CD4-positive, alpha-beta memory T cell (primary cell): Measurements from ENCODE around the gene CFAP46. TPM values are rescaled to one million over a fixed set of nuclear protein-coding genes. Genes with fewer than 3 reads are reported as not detected.
"Not testable (repeated sequence)": the region's sequence is repeated elsewhere in the genome, so short reads cannot be mapped to it uniquely, and the experiment has no call there.

ENCODE experiments used
- CTCF ChIA-PET: fragments of 350-600 bp; sonication (Branson Sonifier 250); formaldehyde crosslinking; loops from one replicate; lab custom pipeline; 2021; ENCODE audit warnings: inconsistent platforms; ENCODE audit not compliant: partially characterized antibody; lab: Charles Lee
- POLR2A ChIA-PET: fragments of 350-600 bp; sonication (Branson Sonifier 250); formaldehyde crosslinking; loops from one replicate; lab custom pipeline; 2021; ENCODE audit not compliant: partially characterized antibody; lab: Charles Lee
- DNase-seq, 5 donors: peaks; one replicate each; pipeline versions ENCODE4 v3.0.0 to v3.0.0-alpha.2; 2020 to 2022; ENCODE audit warnings: mixed read lengths in 1 of 5
- H3K27ac ChIP-seq: one replicate; pipeline ENCODE4 v1.7.0; 2013; ENCODE audit warnings: low read depth, low read length
- H3K27me3 ChIP-seq: 2 replicates; pipeline ENCODE4 v1.7.0; 2013; ENCODE audit warnings: mild to moderate bottlenecking, low read length, moderate library complexity; ENCODE audit not compliant: insufficient read depth
- H3K36me3 ChIP-seq: 2 replicates; pipeline ENCODE4 v1.7.0; 2013; ENCODE audit warnings: mild to moderate bottlenecking, low read length, moderate library complexity; ENCODE audit not compliant: insufficient read depth
- H3K4me1 ChIP-seq: 2 replicates; pipeline ENCODE4 v1.7.0; 2013; ENCODE audit warnings: mild to moderate bottlenecking, low read length, moderate library complexity; ENCODE audit not compliant: insufficient read depth
- H3K4me3 ChIP-seq, 2 donors: one replicate each; pipeline ENCODE4 v1.7.0; 2013; ENCODE audit warnings: low read length in 2 of 2, mild to moderate bottlenecking in 1 of 2
- H3K9me3 ChIP-seq, 2 donors: one replicate each; pipeline ENCODE4 v1.7.0; 2013; ENCODE audit warnings: low read length in 2 of 2, control low read depth in 1 of 2; ENCODE audit not compliant: control insufficient read depth in 1 of 2
- H3K27ac Mint-ChIP-seq, 7 donors: one replicate each; pipeline ENCODE4 v1.8.0; 2020 to 2021; ENCODE audit warnings: mixed read lengths in 7 of 7, mild to moderate bottlenecking in 6 of 7, inconsistent platforms in 3 of 7, moderate library complexity in 3 of 7
- H3K27me3 Mint-ChIP-seq, 2 donors: one replicate each; pipeline ENCODE4 v1.8.0; 2020 to 2021; ENCODE audit warnings: mixed read lengths in 2 of 2
- H3K36me3 Mint-ChIP-seq, 2 donors: one replicate each; pipeline ENCODE4 v1.8.0; 2020 to 2021; ENCODE audit warnings: mixed read lengths in 2 of 2, inconsistent platforms in 1 of 2, mild to moderate bottlenecking in 1 of 2
- H3K4me1 Mint-ChIP-seq, 4 donors: one replicate each; pipeline ENCODE4 v1.8.0; 2020 to 2021; ENCODE audit warnings: mixed read lengths in 4 of 4, mild to moderate bottlenecking in 1 of 4
- H3K4me3 Mint-ChIP-seq, 8 donors: one replicate each; pipeline ENCODE4 v1.8.0; 2020 to 2021; ENCODE audit warnings: mixed read lengths in 8 of 8, mild to moderate bottlenecking in 7 of 8, moderate library complexity in 6 of 8, inconsistent platforms in 3 of 8
- H3K9me3 Mint-ChIP-seq, 8 donors: one replicate each; pipeline ENCODE4 v1.8.0; 2020 to 2021; ENCODE audit warnings: mixed read lengths in 8 of 8, mild to moderate bottlenecking in 5 of 8, inconsistent platforms in 3 of 8, moderate library complexity in 1 of 8
- intact Hi-C: fragments of 100-400 bp; cut with micrococcal nuclease; formaldehyde crosslinking; loops from one replicate; pipeline ENCODE4 v1.15.1; 2023
- polyA plus RNA-seq, 2 donors: library from polyadenylated mRNA; unstranded; fragments of 300-500 nt; fragmentation: Illumina TruSeq; gene quantifications; one replicate each; pipeline ENCODE4 v1.2.3, GENCODE V29; 2021
- total RNA-seq, 2 experiments: library from RNA; stranded (reverse); gene quantifications; one replicate each; pipeline ENCODE4 v1.2.3, GENCODE V29; 2021

Gene CFAP46
- total and polyA plus RNA-seq, 4 experiments from 2014 or later, result not detected

GRCh38 chr10:132777441-132777840 is 164.9 kb downstream of the CFAP46 start:
- no peaks in the 10 kb centered on the region for H3K4me1 Mint-ChIP-seq
- H3K36me3 Mint-ChIP-seq, result peaks cover 19 to 51% of the 10 kb centered on the region in 2 donors
- no peaks in the 10 kb centered on the region for H3K9me3 ChIP-seq
- H3K27me3 Mint-ChIP-seq, result no peaks in the 10 kb centered on the region
- DNase-seq, result no peak
- ChIA-PET POLR2A (no interaction called here), CTCF (no interaction called here)
- no peak overlapping the region for H3K4me3 ChIP-seq
- no peak overlapping the region for H3K27ac Mint-ChIP-seq
- no peaks in the 10 kb centered on the region for H3K4me1 ChIP-seq
- H3K27me3 ChIP-seq, result no peaks in the 10 kb centered on the region
- intact Hi-C loops, result no loop called here
- H3K27ac ChIP-seq, result no peak overlapping the region
- peaks cover 0 to 4% (median 0%) of the 10 kb centered on the region in 8 donors for H3K9me3 Mint-ChIP-seq
- H3K4me3 Mint-ChIP-seq, result no peak overlapping the region
- H3K36me3 ChIP-seq, result no peaks in the 10 kb centered on the region

- CTCF ChIA-PET, result no interaction called here
- DNase-seq, result no peak
- peak overlapping the region in 1 of 7 donors; percentile 53 for H3K27ac Mint-ChIP-seq
Measured at GRCh38 chr10:132776821-132777220, 165.5 kb downstream of the CFAP46 start.

GRCh38 chr10:132776186-132776585 is 166.2 kb downstream of the CFAP46 start:
- intact Hi-C loops, result no loop called here
- Mint-ChIP-seq H3K4me1 (no peaks in the 10 kb centered on the region), H3K9me3 (no peaks in the 10 kb centered on the region), H3K4me3 (no peak overlapping the region), H3K27me3 (no peaks in the 10 kb centered on the region), H3K36me3 (peaks cover 15 to 39% of the 10 kb centered on the region in 2 donors), H3K27ac (no peak overlapping the region)
- Histone ChIP-seq H3K27me3 (no peaks in the 10 kb centered on the region), H3K9me3 (no peaks in the 10 kb centered on the region), H3K4me3 (no peak overlapping the region), H3K27ac (no peak overlapping the region), H3K36me3 (no peaks in the 10 kb centered on the region), H3K4me1 (no peaks in the 10 kb centered on the region)
- CTCF ChIA-PET, result no interaction called here
- POLR2A ChIA-PET, result no interaction called here
- no peak for DNase-seq

More at GRCh38 chr10:132776821-132777220, 165.5 kb downstream of the CFAP46 start:
- Mint-ChIP-seq H3K36me3 (peaks cover 17 to 46% of the 10 kb centered on the region in 2 donors), H3K4me3 (no peak overlapping the region), H3K4me1 (no peaks in the 10 kb centered on the region), H3K9me3 (peaks cover 0 to 2% (median 0%) of the 10 kb centered on the region in 8 donors), H3K27me3 (no peaks in the 10 kb centered on the region)
- intact Hi-C loops, result no loop called here
- Histone ChIP-seq H3K4me1 (no peaks in the 10 kb centered on the region), H3K36me3 (no peaks in the 10 kb centered on the region), H3K4me3 (no peak overlapping the region), H3K9me3 (no peaks in the 10 kb centered on the region), H3K27me3 (no peaks in the 10 kb centered on the region), H3K27ac (no peak overlapping the region)
- POLR2A ChIA-PET, result no interaction called here

GRCh38 chr10:132774902-132775863 is 167.2 kb downstream of the CFAP46 start:
- no peaks in the 10 kb centered on the region for H3K4me1 Mint-ChIP-seq
- CTCF ChIA-PET, result no interaction called here

GRCh38 chr10:132774181-132774901 is 168.0 kb downstream of the CFAP46 start:
- Histone ChIP-seq H3K36me3 (no peaks in the 10 kb centered on the region), H3K9me3 (no peaks in the 10 kb centered on the region), H3K27me3 (no peaks in the 10 kb centered on the region), H3K4me3 (no peak overlapping the region), H3K27ac (no peak overlapping the region), H3K4me1 (no peaks in the 10 kb centered on the region)
- Mint-ChIP-seq H3K36me3 (peaks cover 10 to 32% of the 10 kb centered on the region in 2 donors), H3K27ac (no peak overlapping the region), H3K4me3 (no peak overlapping the region), H3K27me3 (no peaks in the 10 kb centered on the region), H3K4me1 (no peaks in the 10 kb centered on the region), H3K9me3 (no peaks in the 10 kb centered on the region)
- DNase-seq, result no peak
- ChIA-PET CTCF (no interaction called here), POLR2A (no interaction called here)
- intact Hi-C loops, result no loop called here

More at GRCh38 chr10:132774902-132775863, 167.2 kb downstream of the CFAP46 start:
- H3K36me3 ChIP-seq, result no peaks in the 10 kb centered on the region
- no peak for DNase-seq
- Mint-ChIP-seq H3K27me3 (no peaks in the 10 kb centered on the region), H3K27ac (peak overlapping the region in 1 of 7 donors; percentile 12), H3K36me3 (peaks cover 14 to 35% of the 10 kb centered on the region in 2 donors), H3K9me3 (no peaks in the 10 kb centered on the region), H3K4me3 (no peak overlapping the region)
- H3K27me3 ChIP-seq, result no peaks in the 10 kb centered on the region
- H3K27ac ChIP-seq, result no peak overlapping the region
- H3K4me3 ChIP-seq, result no peak overlapping the region
- H3K9me3 ChIP-seq, result no peaks in the 10 kb centered on the region
- POLR2A ChIA-PET, result no interaction called here
- no peaks in the 10 kb centered on the region for H3K4me1 ChIP-seq
- intact Hi-C loops, result no loop called here

- DNase-seq, H3K27ac ChIP-seq, H3K4me3 Mint-ChIP-seq, H3K4me1 Mint-ChIP-seq, intact Hi-C loops, H3K27me3 Mint-ChIP-seq, H3K4me3 ChIP-seq, POLR2A ChIA-PET, H3K36me3 ChIP-seq, CTCF ChIA-PET, H3K27me3 ChIP-seq, H3K9me3 ChIP-seq, H3K9me3 Mint-ChIP-seq, H3K27ac Mint-ChIP-seq, H3K4me1 ChIP-seq: not testable (repeated sequence)
- H3K36me3 Mint-ChIP-seq, result peaks cover 11 to 34% of the 10 kb centered on the region in 2 donors
Measured at GRCh38 chr10:132772816-132773215, 169.6 kb downstream of the CFAP46 start.
